GM21786 (cell line): ENCODE measurements around the gene B9D1.
A peak's percentile ranks its signal among the peaks of the same experiment; 100 is the strongest.

Source experiments
- ATAC-seq: cut with Tn5 transposase; IDR thresholded peaks from one replicate; pipeline ENCODE4 v1.9.1; 2021; ENCODE audit not compliant: unreplicated experiment

The B9D1 gene

DNA sequence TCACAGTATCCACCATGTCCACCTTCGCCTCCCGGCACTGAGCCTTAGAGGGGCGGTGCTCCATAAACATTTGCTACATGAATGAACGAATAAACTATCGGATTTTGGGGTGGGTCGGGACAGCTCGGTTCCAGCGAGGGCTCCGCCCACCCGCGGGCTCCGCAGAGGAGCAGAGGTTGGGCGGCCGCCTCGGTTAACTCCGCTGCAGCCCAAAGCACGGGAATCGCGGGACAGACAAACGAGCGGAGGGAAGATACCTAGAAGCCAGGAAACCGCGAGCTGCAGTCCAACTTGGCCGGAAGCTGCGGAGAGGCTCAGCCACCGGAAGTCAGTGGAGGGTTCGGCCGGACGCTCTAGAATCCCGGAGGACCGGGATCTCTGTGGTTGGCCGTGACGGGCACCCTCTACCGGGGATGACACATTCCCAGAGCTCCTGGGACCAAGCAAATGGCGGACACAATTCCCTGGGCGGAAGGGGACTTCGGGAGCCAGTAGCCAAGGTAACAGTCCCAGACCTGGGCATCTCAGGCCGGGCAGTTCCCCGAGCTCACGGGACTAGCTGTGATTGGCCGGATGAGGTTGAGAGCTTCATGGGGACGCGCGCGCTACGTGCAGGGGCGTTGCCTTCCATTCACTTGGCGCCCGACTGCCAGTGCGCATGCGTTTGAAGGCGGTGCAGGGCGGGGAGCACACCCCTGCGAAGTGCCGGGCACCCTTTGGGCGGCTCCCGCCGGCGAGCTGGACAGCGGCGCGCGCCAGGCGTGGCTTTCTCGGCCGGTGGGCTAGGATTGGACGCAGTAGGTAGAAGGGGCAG lies 15.3 kb upstream of the B9D1 start:
- peak; percentile 94 for ATAC-seq

DNA sequence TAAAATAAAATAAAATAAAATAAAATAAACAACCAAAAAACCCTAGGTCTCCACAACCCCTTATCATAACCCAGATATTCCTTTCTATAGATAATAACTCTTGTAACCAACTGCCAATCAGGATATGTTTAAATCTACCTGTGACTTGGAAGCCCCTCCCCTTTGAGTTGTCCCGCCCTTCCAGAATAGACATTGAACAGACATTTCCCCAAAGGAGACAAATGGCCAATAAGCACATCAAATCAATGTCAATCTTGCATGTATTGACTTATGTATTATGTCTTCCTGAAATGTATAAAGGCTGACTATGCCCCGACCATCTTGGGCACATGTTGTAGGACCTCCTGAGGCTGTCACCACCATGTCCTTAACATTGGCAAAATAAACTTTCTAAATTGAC lies 14.3 kb upstream of the B9D1 start:
- no peak for ATAC-seq

DNA sequence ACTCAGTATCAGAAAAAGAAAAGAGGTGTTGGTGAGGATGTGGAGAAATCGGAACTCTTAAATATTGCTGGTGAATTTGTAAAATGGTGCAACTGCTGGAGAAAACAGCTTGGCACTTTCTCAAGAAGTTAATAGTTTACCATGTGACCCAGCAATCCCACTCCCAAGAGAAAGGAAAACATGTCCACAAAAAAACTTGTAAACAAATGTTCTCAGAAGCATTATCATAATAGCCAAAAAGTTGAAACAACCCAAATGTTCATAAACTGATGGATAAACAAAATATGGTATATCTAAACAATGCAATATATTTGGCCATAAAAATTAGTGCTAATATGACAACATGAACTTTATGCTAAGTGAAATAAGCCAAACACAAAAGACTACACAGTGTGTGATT lies 13.2 kb upstream of the B9D1 start:
- no peak for ATAC-seq

DNA sequence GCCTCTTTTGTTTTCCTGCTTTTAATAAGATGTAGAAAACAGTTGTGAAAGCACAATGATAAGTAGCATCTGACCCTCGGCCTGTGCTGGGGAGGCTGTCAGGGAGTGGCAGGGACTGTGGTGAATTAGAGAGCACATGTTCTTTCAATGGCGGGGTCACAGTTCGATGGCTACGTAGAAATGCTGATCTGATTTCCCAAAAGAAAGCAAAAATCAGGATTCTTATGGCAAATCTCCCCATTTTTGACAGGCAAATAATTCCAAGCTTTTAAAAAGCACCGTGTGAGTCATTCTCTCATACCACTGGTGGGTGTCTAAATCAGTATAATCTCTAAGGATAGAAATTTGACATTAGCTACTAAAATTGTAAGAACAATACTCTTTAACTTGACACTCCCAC lies 11.6 kb upstream of the B9D1 start:
- ATAC-seq: no peak

DNA sequence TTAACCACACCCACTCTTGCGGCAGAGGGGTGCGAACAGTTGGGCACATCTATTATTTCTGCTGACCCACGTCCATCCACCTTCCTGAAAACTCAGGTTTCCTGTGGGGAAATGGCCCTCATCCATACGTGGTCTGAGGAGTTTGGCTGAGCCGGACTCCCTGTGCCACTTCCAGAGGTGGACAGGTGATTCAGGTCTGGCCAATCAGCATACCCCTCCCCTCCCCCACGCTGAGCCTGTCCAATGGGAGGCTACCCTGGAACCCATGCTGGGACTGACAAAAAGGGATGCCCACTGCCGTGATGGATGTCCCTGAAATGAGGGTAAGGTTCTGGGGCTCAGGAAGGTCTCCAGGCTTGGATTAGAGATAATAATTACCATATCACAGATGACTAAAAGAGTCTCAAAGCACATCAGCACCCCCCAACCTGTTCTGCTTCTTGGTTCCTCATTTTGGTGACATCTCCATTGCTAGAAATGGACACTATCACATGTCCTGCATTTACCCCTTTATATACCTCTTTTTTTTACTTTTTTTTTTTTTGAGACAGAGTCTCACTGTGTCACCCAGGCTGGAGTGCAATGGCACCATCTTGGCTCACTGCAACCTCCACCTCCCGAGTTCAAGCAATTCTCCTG lies 10.5 kb upstream of the B9D1 start:
- ATAC-seq: no peak

DNA sequence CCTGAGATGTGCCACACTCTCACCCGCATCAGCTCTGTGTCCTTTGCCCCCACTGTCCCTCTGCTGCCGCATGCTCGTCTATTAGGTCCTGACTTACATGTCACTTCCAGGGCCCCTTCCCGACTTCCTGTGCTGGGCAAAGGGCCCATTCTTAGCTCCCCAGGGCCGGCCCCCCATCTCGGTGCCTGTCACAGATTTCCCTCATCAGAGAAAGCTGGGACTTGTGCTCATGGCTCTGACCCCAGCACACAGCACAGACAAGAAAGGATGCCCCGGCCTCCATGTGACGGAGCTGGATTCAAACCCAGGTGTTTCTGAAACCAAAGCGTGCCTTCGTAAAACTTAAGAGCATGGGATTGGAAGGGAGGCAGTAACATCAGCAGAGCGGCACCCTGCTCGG lies 9.9 kb upstream of the B9D1 start:
- no peak for ATAC-seq

DNA sequence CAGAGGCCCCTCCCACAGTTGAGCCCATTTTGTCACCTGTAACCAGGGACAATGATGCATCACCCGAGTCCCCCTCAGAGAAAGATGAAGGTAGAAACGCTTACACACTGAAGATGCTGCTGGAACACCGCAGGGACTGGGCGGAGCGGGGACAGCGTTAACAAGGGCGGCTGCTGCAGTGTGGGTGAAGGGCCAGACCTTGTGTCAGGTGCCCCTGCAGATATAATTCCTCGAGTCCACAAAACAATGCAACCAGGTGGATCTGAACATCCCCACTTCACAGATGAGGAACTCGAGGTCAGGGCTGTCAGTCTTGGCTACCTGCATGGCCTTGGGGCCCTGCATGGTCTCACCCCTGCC lies 9.5 kb upstream of the B9D1 start:
- no peak for ATAC-seq

DNA sequence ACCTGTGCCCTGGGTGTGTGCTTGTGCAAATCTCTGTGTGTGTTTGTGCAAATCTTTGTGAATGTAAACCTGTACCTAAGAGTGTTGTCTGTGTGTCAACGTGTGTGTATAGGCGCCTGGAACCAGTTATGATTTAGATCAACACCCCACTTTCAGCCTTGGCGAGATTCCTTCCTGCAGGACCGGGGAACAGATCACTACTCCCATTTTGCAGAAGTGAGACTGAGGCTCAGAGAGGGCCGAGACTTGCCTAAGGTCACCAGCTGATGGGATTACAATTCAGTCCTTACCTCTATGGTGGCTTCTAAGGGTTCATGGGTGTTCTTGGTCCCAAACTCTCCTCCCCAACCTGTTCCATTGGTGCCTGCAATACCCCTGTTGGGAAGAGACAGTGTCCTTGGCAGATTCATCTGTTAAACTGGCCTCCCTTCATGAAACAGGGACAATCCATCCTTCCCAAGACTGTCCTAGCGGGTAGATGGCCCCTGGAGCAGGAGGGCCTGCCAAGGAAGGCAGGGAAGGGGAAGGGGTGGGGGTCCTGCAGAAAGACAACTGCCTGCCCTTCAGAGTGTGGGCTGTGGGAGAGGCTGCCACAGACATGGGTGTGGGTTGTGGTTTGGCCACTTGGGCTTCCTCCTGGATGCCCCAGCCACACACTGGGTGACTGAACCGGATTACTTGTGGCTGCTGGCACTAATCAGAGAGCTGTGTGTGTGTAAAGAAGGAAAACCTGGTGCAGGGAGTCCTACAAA lies 8.9 kb upstream of the B9D1 start:
- no peak for ATAC-seq

DNA sequence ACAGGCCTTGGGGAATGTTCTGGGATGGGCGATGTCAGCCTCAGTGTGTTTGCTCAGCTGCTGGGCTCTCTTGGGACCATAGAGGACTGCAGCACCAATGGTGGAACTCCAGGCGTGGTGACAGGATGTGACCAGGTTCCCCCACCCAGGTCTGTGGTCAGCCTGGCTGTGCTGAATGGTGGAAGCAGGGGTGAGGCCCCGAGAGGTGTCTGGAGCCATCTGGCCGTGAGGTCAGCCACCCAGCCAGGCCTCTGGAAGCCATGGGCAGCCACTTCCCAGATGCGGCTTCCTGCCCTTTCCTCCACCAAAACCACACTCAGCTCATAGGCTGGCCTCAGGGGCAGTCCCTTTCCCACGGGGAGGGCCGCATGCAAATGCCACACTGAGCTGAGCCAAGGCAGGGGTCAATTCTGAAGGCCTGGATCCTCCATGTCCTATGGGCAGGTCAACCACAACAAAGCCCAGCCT lies 8.0 kb upstream of the B9D1 start:
- peak; percentile 72 for ATAC-seq

DNA sequence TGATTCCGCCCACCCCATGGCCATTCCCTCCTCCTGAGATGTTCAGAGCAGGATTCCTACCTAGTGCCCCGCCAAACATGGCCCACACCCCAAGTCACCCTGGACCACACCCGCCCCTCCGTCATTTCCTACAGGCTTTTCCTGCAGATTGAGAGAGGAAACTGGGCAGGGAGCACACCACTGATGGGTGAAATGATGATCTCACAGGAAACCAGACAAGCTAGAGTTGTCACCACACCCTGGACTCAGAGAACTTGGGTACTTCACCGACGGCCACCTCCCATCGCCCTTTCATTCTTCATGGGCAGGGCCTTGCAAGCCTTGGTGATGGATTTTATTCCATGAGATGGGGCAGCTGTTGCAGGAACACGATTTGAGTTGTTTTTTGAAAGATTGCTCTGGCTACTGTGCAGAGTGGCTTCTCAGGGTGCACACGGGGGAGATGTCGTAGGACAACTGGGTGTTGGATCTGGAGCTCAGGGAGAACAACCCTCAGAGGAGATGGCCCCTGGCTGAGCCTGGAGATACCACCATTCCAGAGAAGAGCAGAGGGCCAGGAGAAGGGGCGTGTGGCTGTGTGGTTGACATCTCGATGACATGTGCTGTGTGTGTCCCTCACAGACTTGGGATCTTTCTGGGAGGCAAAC lies 7.4 kb upstream of the B9D1 start:
- ATAC-seq: no peak

DNA sequence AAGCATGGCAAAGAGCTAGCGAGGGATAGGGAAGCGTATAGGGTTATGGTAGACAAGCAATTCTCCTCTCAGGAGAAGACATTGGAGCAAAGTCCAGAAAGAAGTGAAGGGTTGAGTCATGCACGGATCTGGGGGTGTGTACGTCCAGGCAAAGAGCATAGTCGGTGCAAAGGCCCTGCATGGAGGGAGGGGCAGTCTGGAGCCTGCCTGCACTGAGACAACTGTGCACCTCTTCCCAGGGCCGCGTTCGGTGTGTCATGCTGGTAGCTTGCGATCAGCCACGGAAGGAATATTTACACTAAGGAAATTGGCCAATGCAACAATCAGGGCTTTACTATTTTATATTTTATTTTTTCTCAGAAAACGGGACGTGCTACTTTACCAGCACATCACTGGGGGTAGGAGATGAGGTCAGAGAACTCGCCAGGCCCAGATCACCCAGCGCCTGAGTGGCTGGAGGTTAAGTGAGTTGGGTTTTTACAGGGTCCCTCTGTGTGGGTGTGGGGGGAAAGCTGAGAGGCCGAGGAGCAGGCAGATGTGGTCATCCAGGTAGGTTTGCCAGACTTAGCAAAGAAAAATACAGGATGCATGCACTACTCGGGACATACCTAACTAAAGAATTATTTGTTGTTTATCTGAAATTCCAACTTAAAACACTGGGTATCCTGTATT lies 6.7 kb upstream of the B9D1 start:
- ATAC-seq: no peak

DNA sequence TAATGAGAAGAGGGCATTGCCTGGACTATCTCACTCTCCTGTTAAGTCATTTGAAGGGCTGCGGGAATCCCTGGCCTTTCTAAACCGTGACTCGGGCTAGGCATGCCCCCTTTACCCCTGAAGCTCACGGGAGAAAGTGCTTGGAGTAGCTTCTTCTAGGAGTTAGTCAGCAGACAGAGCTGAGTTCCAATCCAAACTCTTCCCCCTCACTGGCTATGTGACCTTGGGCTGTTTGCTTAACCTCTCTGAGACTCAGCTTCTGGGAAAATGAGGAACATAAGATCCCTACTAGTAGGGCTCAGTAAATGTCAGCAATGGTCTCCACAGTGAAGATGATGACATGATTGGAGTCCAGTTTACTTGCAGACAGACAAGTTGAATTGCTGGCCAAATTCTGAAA lies 5.7 kb upstream of the B9D1 start:
- no peak for ATAC-seq

DNA sequence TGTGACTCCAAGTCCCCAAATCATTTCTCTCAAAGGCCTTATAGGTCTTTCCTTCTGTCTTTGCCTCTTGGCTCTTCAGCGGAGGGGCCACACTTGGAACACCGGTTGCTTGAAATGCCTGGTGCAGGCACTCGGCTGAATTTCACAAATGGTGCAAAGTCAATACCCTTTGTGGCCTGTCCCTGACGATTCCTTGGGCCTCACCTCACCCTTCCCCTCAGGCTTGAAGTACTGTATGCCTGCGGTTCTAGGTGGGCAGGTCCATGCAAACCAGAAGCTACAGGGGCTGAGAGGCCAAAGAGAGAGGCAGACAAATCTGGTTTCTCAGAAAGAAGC lies 4.1 kb upstream of the B9D1 start:
- ATAC-seq: no peak

DNA sequence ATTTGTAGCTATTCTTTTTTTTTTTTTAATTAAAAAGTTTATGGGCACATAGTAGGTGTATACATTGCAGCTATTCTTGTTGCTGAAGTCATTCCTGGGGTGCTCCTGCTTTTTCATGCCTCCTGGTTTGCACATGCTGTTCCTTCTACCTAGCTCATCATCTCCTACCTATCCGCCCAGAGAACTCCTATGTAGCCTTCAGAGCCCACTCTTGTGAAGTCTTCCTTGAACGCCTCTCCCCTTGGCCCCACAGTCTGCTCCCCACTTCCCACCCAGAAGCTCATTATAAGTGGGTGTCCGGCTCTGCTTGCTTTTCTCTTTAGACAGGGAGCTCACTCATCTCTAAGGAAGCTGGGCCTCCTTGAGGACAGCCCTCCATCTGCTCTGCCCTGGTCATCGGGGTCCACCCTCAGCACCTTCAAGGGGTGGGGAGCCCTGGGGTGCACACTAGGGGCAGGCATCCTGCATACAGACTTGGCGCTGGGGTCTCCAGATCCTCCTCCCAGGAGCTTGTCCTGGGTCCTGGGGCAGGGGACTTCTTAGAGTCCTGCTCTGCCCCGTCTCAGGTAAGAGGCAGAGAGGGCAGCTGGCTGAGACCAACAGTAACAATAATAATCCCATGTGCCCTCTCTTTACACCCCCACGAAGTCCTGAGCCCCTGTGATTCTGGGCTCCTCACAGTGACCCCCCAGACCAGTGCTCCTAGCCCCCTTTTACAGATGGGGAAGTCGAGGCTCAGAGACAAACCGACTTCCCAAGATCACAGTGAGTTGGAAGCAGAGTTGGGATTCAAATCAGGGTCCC lies 3.5 kb upstream of the B9D1 start:
- ATAC-seq: no peak

DNA sequence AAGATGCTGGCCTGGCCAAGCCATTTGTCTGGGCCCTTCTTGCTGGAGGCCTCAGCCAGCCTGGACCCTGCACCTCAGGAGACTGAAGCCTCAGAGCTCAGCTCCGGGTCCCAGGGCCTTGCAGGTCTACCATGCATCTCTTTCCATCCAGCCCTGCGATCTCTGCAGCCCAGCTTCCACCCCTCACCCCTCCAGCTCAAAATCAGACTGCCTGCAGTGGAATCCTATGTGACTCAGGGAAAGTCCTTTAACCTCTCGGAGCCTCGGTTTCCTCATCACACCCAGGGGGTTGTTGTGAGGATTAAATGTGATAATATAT lies 2.9 kb upstream of the B9D1 start:
- ATAC-seq: no peak

DNA sequence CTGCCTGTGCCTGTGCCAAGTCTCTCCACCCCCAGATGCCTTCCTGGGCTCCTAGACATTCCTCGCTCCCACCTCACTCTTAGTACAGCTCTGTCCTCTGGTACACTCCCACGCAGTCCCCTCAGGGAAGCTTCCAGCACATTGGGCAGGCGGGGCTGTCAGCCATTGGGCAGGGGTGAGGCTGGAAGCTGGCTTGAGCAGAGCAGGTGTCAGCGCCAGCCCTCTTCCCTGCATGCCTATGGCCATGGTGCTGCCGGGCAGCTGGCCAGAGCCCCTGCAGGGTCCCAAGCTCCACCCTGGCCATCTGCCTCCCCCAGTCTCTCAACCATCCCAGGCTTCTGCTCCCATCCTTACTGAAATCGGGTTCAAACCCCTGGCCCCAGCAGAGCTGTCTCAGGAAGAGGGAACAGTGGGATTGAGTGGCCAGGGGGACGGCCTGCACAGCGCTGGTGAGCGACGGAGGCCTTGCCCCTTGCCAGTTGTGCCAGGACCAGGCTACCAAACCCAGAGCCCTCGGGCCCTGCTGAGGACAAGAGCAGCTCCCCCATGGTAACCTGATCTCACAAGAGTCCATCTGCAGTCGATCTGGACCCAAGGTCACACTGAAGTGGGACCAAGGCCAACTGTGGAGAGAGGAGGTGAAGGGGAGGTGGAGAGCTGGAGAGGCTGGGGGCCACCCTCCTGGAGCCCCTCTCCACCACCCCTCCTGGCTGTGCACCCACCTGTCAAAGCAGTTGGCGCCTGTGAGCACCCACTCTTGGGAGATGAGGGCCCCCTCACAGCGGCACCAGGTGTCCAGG lies 2.4 kb upstream of the B9D1 start:
- ATAC-seq: no peak

DNA sequence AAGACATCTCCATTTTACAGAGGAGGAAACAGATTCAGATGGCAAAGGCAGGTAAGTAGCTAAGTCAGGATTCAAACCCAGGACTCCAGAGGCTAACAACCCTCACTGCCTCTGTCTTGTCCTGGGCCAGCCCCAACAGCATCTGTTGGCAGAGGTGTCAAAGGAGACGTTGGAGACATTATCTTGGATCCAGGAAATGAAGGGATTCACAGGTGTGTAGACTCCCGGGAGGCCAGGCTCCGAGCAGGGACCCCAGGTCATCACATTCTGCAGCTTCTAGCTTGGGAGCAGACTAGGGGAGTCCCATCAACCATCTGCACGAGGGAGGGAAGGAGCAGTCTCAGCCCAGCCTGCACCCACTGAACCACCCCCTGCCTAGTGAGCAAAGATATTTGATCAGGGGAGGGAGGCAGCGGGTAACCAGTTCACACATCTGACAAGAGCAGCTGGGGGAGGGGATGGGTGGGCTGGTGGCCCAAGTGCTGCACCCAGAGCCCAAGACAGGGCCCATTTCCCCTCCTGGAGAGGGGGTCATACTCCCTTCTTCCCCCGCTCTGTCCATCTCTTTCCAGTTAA lies 1.0 kb upstream of the B9D1 start:
- no peak for ATAC-seq

DNA sequence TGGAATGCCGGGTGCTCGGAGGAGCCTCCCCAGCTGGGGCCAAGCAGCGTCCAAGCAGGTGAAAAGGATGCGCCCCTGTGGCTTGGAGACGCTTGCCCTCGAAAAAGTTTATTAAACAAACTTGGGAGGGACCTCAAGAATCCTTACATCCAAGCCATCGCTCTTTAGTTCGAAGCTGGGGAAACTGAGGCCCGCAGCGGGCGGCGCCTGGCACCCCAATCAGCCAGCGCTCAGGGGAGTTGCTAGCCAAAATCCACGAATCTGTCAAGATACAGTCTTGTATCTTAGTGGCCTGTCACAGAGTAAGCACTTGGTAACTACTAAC lies 553 bp upstream of the B9D1 start:
- ATAC-seq: no peak

DNA sequence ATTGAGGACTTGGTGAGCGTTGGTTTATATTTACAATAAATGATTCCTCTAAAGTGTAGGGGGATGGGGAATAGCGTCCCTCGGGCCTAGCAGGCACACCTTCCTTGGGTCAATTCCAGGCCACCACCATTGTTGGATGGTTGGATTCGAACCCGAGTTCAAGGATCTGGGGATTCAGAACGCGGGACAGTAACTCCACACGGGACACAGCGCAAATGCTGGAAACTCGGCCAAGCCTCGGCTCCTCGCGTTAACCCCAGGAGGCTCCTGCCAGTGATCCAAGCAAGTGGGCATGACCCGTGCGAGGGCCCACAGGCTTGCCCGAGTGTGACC lies 613 bp downstream of the B9D1 start:
- ATAC-seq: no peak

DNA sequence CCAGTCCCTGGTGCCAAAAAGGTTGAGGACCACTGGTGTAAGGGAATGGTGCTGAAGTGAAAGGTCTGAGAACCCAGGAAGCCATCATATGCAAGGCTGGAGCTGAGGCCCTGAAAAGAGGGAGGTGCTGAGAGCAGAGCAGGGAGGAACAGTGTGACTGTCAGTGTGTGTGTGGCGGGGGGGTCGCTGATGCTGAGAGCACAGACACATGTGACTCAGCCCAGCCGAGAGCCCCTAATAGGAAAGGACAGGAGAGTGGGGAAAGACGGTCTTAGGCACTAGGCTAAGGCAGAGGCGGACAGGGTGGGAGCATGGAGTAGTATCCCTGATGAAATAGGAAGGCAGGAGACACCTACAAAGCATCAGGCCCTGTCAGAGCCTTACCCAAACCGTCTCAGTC lies 1.2 kb downstream of the B9D1 start:
- ATAC-seq: no peak
